Measurements from ENCODE around the gene CFAP92.
A peak's percentile ranks its signal among the peaks of the same experiment; 100 is the strongest.

Gene CFAP92

DNA sequence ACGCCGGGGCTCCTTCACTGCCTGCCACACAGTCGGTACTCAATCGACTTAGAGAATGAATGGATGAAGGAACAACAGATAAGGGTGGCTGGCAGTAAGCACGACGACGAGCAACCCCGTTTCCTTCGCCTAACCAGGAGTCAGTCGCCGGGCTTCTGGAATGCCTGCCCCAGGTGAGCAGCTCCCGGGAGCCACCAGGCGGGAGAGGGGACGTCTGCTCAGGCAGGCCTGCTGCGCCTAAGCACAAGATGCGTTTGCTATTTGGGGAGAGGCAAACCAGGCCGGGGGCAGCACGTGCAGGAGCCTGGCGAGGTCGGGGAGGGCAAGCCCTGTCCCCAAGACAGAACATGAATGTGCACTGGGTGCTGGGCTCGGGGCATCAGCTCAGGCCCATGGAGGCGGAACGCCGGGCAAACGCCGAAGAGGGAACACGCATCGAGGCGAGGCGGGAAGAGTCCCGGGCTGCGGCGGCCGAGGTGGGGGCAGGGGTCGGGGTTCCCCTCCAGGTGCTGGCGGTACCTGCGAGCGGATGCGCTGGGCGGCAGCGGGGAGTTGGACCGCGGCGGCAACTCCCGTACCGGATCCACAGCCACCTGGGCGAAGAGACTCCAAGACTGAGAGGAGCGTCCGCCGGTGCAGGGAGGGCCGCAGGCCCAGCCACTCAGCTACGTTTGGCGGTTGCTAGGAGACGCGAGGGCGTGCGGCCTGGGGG is at the start of gene CFAP92:
CFAP92 (minus strand) TSS at position 616 of the 712 bp plus-strand sequence. CDS start 772 bp downstream, outside the sequence.
- peak; percentile 95 for DNase-seq

GRCh38 chr3:129040579-129041300 is 46.9 kb upstream of the CFAP92 start:
- no peak for DNase-seq

GRCh38 chr3:129040039-129040336 is 46.1 kb upstream of the CFAP92 start:
- DNase-seq: no peak

DNA sequence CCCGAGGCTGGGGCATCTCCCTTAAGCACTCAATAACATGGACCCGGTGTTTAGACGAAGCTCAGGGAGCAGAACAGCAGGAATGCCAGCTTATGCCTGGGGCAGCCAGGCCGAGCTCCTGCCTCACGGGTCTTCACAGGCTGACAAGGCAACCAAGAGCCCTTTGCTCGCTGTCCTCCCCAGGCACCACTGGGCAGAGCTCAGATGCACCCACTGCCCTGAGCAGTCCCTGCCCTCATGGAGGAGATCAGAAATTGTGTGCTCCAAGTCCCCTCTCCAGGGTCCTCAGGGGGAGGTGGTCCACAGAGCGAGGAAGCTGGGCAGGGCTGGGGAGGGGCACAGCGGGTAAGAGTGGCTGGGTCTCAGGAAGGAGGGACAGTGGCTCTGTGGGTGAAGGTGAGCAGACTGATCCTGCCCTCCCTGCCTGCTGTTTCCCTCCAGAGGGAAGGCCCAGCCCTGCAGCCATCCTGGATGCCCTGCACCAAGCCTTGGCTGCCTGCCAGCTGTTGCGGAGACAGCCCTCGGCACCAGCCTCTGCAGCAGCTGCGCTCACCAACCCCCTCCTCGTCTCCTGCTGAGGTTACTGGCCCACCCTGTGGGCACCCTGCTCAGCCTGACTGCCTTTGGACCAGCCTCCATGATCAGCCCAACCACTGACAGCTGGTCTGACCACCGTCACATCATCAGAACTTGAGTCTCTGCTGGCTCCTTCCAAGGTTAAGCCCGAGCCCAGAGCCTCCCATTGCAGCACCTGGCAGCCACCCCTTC is 45.6 kb upstream of the CFAP92 start:
- DNase-seq: no peak

DNA sequence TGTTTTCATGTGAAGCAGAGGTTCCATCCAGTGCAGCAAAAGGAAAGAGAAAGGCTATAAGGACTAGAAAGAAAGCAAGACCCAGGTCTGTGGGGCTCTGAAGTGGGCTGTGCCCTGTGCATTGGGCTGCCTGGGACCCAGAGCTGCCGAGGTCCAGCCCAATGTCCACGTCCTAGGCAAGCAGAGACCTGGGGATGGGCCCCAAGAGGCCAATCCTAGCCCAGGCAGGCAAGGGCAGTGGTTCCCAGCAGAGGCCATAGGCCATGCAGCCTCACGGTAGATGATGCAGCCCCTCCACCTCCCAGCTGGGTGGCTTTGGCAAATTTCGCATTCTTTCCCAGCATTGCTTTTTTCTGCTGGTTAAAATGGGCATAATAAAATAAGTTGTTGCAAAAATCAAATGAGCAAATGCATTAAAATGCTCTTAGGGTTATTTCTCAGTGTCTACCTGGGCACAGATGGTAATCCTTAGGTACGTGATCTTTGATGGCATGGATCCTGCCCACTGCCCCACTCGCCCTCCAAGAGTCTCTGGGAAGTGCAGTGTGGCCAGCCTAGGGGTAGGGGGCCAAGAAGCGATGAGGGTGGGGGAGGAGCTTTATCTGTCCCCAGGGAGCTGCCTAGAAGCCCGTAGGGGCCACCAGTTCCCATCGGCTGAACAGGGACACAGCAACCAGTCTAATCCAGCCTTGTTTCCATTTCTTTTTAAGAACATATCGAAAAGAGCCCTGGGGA is 44.4 kb upstream of the CFAP92 start:
- DNase-seq: no peak

DNA sequence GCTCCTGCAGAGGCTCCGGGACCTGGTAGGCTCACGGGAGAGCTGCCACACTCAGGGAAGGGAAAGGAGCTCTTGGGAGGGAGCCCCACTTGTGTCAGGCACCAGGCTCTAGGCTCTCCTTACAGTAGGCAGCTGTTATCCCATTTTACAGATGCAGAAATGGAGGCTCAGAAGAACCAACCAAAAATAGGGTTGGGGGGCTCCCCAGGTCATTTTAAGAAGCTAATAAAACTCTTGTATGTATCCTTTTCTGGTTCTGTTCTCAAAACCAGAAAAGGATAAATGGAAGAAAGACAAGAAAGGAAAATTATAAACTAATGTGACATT is 43.2 kb upstream of the CFAP92 start:
- no peak for DNase-seq

- DNase-seq: no peak
These were observed 42.6 kb upstream of the CFAP92 start for GRCh38 chr3:129036222-129037092.

DNA sequence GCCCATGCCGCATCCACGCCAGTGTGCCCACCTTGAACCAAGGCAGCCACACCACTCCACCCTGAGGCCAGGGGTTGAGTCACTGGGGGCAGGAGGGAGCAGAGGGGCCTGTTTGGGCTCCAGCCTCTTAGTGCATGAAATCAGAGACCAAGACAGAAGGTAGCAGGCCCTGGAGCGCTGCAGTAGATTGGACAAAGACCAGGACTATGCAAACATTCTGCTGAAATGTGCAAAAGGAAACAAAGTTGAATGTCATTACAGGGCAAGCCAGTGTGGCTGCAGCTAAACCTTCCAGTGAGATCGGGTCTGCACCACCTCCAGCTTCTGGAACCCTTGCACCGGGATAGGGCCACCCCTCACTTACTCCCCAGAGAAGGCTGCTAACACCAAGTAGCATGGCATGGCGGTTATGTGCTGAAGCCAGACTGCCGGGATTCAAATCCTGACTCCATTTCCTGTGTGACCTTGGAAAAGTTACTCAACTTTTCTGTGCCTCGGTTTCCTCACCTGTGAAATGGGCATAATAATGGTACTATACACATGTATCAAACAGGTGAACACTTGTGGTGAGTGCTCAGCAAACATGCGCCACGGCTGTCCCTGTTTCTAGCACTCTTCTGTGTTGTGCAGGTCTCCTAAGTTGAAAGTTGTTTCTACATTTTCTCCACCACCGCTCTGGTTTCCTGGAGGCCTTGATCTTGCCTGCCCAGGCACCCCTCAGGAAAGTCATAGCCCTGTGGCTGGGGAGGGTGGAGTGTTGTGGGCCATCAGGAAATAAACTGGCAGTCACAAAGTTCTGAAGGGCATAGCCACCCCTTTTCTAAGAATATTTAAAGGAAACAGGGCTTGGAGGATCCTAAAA is 41.7 kb upstream of the CFAP92 start:
- no peak for DNase-seq

GRCh38 chr3:129034642-129035041 is 40.8 kb upstream of the CFAP92 start:
- no peak for DNase-seq

DNA sequence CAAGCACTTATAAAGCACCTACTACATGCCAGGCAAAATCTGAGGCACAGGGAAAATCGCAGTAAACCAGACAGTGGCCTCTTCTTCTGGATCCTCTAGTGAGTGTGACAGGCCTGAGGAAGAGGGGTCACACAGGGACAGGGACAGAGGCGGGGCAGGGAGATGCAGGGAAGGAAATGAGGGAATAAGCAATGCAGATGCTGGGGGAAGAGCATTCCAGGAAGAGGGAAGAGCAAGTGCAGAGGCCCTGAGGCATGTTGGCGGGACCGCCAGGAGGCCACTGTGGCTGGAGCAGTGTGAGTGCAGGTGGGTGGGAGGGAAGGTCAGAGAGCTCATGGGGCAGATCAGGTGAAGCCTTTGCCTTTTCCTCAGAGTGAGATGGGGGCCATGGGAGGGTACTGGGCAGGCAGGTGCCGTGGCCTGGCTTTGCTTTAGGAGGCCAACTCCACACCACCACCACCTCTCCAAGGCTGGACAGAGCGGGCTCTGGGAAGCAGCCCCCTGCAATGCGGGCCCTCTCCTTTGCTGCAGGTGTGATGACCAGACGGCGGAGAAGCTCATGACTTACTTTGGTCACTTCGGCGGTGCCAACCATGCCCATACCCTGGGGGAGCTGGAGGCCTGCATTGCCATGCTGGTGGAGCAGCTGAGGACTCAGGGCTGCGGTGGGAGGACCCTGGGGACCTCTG is 39.9 kb upstream of the CFAP92 start:
- DNase-seq: no peak

GRCh38 chr3:129033151-129033550 is 39.3 kb upstream of the CFAP92 start:
- no peak for DNase-seq

DNA sequence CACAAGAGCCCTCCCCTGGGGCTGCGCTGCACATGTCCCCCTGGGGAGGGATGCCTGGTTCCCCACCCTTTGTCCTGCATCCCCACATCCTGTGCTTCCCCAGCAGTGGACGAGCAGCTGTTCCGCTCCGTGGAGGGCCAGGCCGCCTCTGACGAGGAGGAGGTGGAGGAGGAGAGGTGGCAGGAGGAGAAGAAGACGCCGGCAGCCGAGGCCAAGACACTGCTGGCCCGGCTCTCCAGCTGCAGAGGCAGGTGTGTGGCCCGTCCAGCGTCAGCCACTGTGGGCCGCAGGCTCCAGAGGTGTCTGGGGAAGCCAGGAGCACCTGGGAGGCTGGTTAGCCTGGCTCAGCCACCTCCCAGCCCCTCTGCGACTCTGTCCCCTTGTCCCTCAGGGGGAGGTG is 38.8 kb upstream of the CFAP92 start:
- no peak for DNase-seq

GRCh38 chr3:129031476-129032215 is 37.8 kb upstream of the CFAP92 start:
- no peak for DNase-seq

DNA sequence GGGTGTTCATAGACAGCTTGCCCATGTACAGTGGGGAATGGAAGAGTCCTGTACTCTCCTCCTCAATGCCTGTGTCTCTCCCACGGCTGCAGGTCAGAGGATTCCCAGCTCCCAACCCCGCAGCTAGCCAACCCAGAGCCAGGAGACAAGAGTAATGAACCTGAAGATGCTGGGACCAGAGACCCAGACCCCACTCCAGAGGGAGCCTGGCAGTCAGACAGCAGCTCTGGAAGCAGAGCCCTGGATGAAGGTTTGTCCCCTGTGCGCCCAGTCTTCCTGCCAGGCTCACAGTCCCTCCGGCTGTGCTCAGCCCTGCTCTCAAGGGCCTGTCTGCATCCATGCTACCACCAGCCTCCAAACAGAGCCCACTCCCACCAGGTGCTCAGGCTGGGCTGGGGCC is 36.7 kb upstream of the CFAP92 start:
- no peak for DNase-seq

- DNase-seq: no peak
These were observed 35.0 kb upstream of the CFAP92 start for GRCh38 chr3:129028866-129029265.

GRCh38 chr3:129027544-129027880 is 33.6 kb upstream of the CFAP92 start:
- DNase-seq: no peak

DNA sequence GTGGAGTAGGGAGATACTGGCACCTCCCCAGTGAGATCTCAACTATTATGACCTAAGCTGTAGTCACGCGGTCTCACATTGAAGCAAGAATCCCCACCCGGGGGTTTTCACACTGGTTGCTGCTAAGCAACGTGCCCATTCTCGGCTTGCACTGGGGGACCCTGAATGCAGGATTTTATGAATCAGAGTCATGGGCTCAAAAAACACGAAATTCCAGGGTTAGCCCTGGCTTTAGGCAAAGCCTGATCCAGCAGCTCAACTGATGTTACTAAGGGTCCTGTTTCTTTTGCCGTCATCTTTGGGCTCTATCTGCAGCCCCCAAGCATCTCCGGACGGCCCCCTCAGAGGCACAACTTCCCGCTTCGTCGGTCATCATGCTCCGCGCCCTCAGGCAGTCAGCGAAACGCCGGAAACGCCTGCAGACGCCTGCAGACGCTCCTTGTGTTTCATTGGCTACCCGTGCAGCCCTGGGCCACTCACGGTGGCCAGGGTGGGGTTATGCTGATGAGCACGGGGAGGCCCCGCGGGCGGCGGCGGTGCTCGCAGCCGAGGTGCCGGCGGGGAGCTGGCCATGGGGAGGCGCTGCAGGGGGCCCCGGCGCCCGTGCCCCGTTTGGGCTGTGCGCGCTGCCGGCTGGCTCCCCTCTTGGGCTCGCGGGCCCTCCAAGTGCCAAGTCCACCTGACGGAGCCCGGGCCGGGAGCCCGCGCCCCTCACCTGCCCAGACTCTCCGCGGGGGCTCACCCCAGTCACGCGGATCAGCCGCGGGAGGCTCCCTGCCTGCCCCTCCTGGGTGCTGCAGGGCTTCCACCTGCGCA is 33.1 kb upstream of the CFAP92 start:
- DNase-seq: peak; percentile 92

DNA sequence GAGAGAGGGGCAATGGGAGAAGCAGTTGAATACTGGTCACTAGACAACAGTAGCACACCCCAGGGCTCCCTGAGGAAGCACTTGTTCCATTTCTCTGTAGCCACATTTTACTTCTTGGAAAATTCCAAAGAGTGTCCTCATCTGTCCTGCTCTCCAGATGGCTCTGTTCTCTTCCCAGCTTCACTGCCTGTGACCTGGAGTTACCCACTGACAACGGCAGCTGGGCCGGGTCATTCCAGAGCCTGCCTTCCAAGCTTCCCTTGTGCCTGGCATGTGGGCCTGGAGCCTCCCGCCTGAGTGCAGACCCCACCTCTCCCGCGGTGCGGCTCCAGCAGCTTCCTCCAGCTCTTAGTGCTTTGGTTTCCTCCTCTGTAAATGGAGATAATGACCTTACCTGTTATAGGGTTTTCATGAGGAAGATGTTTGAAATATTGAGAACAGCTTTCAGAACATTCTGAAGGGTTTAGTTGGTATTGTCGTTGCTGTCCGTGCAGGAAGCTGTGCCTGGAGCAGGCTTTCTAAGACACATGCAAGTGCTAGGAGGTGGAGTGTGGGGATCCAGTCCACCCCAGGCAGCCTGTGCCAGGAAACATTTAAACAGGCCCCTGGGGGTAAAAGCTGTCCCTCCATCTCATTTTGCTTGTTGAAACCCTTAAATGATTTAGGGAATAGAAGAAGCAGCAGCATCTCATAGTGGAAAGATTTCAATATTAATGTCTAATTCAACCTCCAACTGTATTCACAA is 32.0 kb upstream of the CFAP92 start:
- no peak for DNase-seq

DNA sequence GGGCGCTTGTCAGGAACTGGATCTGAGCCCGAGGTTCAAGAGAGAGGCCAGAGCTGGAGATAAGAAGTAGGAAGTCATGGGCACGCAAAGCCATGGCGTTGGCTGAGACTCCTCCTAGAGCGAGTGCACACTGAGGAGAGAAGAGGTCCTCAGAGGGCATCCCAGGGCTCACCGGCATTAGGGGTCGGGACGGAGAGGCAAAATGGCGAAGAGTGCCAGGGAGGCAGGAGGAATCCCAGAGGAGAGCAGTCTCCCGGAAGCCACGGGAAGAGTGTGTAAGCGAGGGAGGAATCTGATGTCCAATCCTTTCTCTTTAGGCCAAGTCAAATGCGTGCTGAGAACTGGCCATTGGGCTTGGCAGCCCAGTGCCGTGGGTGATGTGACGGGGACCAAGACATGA is 31.2 kb upstream of the CFAP92 start:
- no peak for DNase-seq

Measured in activated CD8-positive, alpha-beta memory T cell treated with anti-CD3 and anti-CD28 coated beads for 24 hours (primary cell).